Erythroblast (primary cell): ENCODE data around the gene VAV2.

Experiments
- GATA1 ChIP-seq: IDR thresholded peaks from 2 replicates; pipeline ENCODE4 v1.6.1; 2011; ENCODE audit warnings: low read depth, mild to moderate bottlenecking, control low read depth, low read length, moderate library complexity
- POLR2A ChIP-seq: IDR thresholded peaks from 2 replicates; pipeline ENCODE4 v1.6.1; 2011; ENCODE audit warnings: mild to moderate bottlenecking, low read length

GRCh38 chr9:133982971-133983720 is 9.0 kb downstream of the VAV2 start:
- TF ChIP-seq POLR2A (no peak), GATA1 (no peak)
